CD4-positive, alpha-beta T cell treated with Interleukin-17A for 1 hour (primary cell): ENCODE results near the gene SPATA13.
"Not testable (repeated sequence)": the region's sequence is repeated elsewhere in the genome, so short reads cannot be mapped to it uniquely, and the experiment has no call there.

Source experiments
- DNase-seq: peaks from one replicate; pipeline ENCODE4 v3.0.0-alpha.2; 2020

The SPATA13 gene

DNA sequence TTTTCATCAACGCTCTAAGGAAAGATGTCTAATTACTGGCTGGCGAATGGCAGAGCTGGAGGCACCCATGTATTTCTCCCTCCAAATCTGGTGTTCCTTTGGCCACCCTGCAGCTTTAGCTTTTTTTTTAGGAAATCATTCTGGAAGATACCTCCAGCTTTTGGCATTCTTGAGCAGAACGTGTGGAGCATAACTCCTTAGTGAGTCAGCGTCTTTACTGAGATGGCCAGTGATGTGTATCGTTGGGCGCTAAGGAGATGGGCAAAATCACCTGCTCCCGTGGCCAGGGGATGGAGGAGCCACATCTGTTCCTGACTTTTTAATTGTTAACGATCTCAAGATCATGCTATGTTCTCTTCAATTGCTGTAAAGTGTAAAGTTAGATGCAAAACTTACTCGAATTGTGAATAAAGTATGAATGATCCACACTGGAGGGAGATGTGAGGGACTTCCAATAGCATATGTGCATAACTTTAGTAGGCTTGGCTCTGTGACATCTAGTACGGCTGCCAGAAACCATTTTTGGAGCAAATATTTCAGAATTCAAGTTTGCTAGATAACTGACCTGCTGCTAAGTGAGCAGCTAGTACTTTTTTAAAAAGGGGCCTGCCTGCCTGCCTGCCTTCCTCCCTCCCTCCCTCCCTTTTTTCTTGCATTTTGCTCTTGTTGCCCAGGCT, 124.5 kb downstream of the SPATA13 start:
- DNase-seq: no peak

- no peak for DNase-seq
These were observed 126.1 kb downstream of the SPATA13 start for GRCh38 chr13:24286624-24287023.

GRCh38 chr13:24287748-24288287, 127.3 kb downstream of the SPATA13 start:
- no peak for DNase-seq

GRCh38 chr13:24288870-24289269, 128.3 kb downstream of the SPATA13 start:
- DNase-seq: no peak

DNA sequence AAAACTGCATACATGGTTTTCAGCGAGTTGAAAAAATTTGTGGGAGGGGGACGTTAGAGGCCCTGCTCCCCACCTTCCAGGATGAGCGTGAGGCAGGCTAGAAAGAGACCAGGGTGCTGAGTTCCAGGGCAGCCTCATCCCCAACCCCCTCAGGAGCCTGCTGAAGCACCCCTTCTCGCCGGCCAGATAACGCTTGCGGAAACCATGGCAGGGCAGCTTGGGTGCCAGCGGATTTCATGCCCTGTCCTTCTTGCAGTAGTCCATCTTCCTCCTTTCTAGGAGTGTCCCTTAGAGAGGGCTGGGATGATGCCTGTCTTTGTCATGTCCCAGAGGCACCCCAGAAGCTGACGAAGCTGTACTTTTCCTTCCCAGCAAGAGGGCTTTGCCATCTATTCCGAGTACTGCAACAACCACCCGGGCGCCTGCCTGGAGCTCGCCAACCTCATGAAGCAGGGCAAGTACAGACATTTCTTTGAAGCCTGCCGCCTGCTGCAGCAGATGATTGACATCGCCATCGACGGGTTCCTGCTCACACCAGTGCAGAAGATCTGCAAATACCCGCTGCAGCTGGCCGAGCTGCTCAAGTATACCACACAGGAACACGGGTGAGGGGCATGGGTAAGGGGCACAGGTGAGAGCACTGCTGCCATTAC, 129.9 kb downstream of the SPATA13 start:
- no peak for DNase-seq

DNA sequence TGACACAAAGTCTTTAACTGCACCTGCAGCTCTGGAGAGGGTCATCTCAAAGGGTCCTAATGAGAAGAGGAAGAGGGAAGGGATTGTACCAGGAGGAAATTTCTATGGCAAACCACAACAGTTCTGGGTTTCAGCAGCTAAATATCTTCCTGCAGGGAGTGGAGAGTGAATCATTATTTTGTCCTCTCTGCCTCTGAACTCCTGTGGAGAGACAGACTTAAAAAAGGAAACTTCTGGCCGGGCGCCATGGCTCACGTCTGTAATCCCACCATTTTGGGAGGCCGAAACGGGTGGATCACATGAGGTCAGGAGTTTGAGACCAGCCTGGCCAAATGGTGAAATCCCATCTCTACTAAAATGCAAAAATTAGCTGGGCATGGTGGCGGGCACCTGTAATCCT, 132.0 kb downstream of the SPATA13 start:
- no peak for DNase-seq

GRCh38 chr13:24293746-24294145, 133.2 kb downstream of the SPATA13 start:
- DNase-seq: no peak

DNA sequence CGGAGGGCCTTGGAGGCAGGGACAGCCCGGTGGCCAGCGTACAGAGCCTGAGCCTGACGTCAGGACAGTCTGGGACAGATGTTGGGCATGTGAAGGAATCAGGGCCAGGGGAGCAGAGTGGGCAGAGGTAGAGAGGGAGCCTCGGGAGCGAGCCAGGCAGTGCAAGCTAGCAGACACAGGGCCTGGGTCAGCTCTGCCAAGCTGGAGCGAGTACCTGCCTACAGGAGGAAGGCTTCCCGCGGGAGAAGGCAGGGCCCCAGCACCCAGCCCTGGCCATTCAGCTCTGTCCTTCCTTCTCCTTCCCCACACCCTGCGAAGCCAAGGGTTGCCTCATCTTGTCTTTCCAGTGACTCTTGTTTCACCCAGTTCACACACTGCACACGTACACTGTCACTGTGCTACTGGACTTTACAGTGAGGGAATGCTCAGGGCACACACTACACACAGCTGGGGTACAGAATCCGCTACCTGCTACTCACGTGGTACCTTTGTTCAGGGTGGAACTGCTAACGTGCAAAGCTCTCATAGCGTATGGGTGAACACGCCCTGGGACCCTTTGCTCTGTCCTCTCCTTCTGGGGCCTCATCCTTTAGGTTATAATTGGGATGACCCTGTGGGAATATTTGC, 139.1 kb downstream of the SPATA13 start:
- no peak for DNase-seq

DNA sequence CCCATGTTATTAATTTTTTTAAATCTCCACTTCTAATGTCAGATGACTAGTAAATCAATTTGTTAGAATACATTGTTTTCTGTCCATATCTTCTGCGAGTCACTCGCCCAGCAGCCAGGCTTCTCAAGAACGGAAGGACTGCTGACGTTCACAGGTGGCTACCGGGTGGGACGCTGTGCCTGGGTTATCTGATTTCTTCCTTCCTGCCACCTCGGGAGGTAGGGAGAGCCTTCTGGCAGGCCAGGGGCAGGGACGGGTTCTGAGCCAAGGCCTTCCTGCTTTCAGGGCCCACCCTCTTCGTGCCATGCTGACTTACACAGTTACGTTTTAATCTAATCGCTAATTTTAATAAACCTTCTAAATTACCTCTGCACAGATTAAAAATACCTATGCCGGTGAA, 140.9 kb downstream of the SPATA13 start:
- no peak for DNase-seq

DNA sequence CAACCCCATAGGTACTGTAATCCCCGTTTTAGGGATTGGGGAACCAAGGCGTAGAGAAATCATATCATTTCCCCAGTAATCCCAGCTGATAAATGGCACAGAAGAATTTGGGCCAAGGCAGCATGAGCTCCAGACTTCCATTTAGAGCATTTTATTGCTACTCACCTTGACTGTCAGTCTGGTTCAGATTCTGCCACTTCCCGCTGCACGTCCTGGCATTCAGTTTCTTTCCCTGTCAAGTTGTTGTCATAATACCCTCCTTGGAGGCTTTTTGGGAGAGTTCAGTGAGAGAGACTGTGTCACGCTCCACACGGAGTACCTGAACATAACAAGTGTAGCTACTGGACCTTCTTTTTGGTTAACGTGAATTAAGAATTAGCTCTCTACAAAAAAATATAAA, 141.4 kb downstream of the SPATA13 start:
- no peak for DNase-seq

DNA sequence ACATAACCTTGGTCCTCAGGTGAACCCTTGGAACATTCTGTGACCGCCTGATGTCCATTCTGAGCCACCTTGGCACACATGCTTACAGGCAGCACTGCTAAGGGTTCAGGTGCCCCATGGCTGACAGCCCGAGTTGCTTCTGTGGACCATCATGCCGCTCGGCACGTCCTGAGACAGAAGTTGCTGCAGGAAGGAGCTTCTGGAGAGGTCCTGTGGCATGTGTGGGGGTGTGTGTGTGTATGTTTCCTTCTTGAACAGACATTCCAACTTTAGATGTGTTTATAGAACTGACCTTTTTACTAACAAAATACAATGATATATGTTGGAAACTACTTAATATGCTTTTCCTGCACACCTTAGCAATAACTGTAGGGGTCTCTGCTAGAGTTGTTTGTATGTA, 144.1 kb downstream of the SPATA13 start:
- DNase-seq: no peak

- no peak for DNase-seq
These were observed 146.1 kb downstream of the SPATA13 start for GRCh38 chr13:24306632-24307031.

GRCh38 chr13:24307211-24308067, 146.9 kb downstream of the SPATA13 start:
- no peak for DNase-seq

- DNase-seq: no peak
These were observed 147.5 kb downstream of the SPATA13 start for GRCh38 chr13:24308068-24308445.

DNA sequence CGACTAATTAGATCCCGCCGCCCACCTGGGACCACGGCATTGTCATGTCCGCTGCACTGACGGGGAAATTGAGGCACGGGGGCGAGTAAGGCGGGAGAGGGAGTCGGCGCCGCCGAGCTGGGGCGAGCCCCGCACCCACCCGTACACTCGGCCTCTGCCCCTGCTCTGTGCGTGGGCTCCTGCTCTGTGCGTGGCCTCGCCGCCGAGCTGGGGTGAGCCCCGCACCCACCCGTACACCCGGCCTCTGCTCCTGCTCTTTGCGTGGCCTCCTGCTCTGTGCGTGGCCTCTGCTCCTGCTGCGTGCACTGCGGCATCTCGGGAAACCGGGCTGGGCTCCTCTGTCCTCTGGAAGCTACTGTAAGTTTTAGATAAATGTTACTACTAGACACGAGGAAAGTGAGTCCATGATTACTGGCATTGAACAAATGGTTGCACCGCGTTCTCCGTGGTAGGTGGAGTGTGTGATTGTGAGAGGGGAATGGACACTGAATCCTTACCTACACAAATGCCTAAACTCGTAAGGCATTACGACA, 148.0 kb downstream of the SPATA13 start:
- no peak for DNase-seq

DNA sequence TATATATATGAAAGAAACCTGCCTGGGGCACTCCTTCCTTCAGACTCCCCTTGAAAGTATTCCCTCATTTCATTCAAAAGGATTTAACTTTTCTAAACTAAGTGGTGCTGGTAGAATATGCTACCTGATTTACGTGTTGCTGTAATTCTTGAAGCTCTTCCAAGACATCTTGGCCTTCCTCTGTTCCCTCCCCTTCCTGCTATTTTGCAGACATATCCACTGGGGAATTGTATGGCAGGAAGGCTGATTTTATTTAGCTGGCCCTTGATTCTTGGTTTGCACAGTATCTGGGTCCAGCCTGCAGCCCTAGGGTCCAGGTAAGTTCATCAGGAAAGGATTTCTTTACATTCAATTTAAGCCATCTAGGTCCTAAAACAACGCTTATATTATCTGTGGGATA, 148.8 kb downstream of the SPATA13 start, which contains the start of gene C1QTNF9:
C1QTNF9 (plus strand) TSS at position 281 of the 400 bp plus-strand sequence. CDS start 6,424 bp downstream, outside the sequence.
- not testable (repeated sequence) for DNase-seq

GRCh38 chr13:24313439-24313838, 152.9 kb downstream of the SPATA13 start:
- DNase-seq: no peak

GRCh38 chr13:24317835-24318234, 157.3 kb downstream of the SPATA13 start:
- not testable (repeated sequence) for DNase-seq

GRCh38 chr13:24318878-24319277, 158.4 kb downstream of the SPATA13 start:
- not testable (repeated sequence) for DNase-seq

GRCh38 chr13:24319641-24320040, 159.1 kb downstream of the SPATA13 start:
- not testable (repeated sequence) for DNase-seq

GRCh38 chr13:24321416-24321815, 160.9 kb downstream of the SPATA13 start:
- not testable (repeated sequence) for DNase-seq

DNA sequence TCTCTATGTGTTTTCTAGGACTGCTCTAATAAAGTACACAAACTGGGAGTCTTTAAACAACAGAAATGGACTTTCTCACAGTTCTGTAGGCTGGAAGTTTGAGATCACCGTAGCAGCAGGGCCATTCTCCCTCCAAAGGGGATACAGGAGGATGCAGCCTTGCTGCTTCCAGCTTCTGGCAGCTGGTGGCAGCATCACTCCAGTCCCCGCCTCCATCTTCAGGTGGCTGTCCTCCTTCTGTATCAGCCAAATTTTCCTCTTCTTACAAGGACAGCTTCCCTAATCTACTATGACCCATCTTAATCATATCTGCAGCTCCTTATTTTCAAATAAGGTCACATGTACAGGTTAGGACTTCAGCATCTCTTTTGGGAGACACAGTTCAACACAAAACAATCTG, 161.9 kb downstream of the SPATA13 start:
- not testable (repeated sequence) for DNase-seq
